ENCODE data around the gene NCOA5. TPM values are rescaled to one million over a fixed set of nuclear protein-coding genes. Genes with fewer than 3 reads are reported as not detected.

Gene NCOA5
- total RNA-seq, 1 donor from 2014 or later, result 20.9 TPM

GRCh38 chr20:46089167-46089416 lies 670 bp downstream of the NCOA5 start:
- H3K4me3 ChIP-seq (ENCODE audit: low read depth, low read length), result peak overlapping the region; percentile 91
- TF ChIP-seq CTCF (conservative IDR thresholded peaks at IDR 0.05; ENCODE audit: low read depth, low read length), result no peak
- DNase-seq (ENCODE audit: low read depth), result no peak

GRCh38 chr20:46088409-46089166 lies 1.2 kb downstream of the NCOA5 start:
- TF ChIP-seq CTCF (conservative IDR thresholded peaks at IDR 0.05; ENCODE audit: low read depth, low read length), result no peak
- no peak for DNase-seq (ENCODE audit: low read depth)
- H3K4me3 ChIP-seq (ENCODE audit: low read depth, low read length), result peak overlapping the region; percentile 91

GRCh38 chr20:46087161-46087560 lies 2.6 kb downstream of the NCOA5 start:
- peak; percentile 57 for TF ChIP-seq CTCF (conservative IDR thresholded peaks at IDR 0.05; ENCODE audit: low read depth, low read length)
- DNase-seq (ENCODE audit: low read depth), result no peak
- no peak overlapping the region for H3K4me3 ChIP-seq (ENCODE audit: low read depth, low read length)

- no peak for DNase-seq (ENCODE audit: low read depth)
- H3K4me3 ChIP-seq (ENCODE audit: low read depth, low read length), result no peak overlapping the region
- no peak for TF ChIP-seq CTCF (conservative IDR thresholded peaks at IDR 0.05; ENCODE audit: low read depth, low read length)
These were observed 4.4 kb downstream of the NCOA5 start for GRCh38 chr20:46085179-46085851.

GRCh38 chr20:46084805-46085178 lies 5.0 kb downstream of the NCOA5 start:
- no peak overlapping the region for H3K4me3 ChIP-seq (ENCODE audit: low read depth, low read length)
- DNase-seq (ENCODE audit: low read depth), result no peak
- TF ChIP-seq CTCF (conservative IDR thresholded peaks at IDR 0.05; ENCODE audit: low read depth, low read length), result no peak

GRCh38 chr20:46083531-46084061 lies 6.2 kb downstream of the NCOA5 start:
- no peak for TF ChIP-seq CTCF (conservative IDR thresholded peaks at IDR 0.05; ENCODE audit: low read depth, low read length)
- no peak overlapping the region for H3K4me3 ChIP-seq (ENCODE audit: low read depth, low read length)
- DNase-seq (ENCODE audit: low read depth), result no peak

GRCh38 chr20:46083101-46083500 lies 6.7 kb downstream of the NCOA5 start:
- no peak overlapping the region for H3K4me3 ChIP-seq (ENCODE audit: low read depth, low read length)
- TF ChIP-seq CTCF (conservative IDR thresholded peaks at IDR 0.05; ENCODE audit: low read depth, low read length), result no peak
- DNase-seq (ENCODE audit: low read depth), result no peak
